Caco-2 (cell line): ENCODE measurements around the gene DCXR. TPM values are rescaled to one million over a fixed set of nuclear protein-coding genes. Genes with fewer than 3 reads are reported as not detected.

ENCODE experiments used
- BruUV-seq: library from RNA; stranded (reverse); fragments of 400-500 nt; replicated peaks from 2 replicates; lab custom pipeline; 2021; lab: Mats Ljungman, UMichigan
- CTCF ChIA-PET: fragments of 300-600 bp; sonication (Branson Sonifier 250); formaldehyde crosslinking; loops from one replicate; lab custom pipeline; 2022; ENCODE audit warnings: antibody characterized with exemption; lab: Charles Lee
- POLR2A ChIA-PET: fragments of 300-600 bp; sonication (Branson Sonifier 250); formaldehyde crosslinking; loops from one replicate; lab custom pipeline; 2022; ENCODE audit warnings: antibody characterized with exemption; lab: Charles Lee
- DNase-seq, 2 experiments: peaks; one replicate each; pipeline versions ENCODE4 v3.0.0 to v3.0.0-alpha.2; 2020 to 2022
- H3K27me3 ChIP-seq: replicated peaks from 2 replicates; pipeline ENCODE4 v1.6.0; 2011; ENCODE audit warnings: low read length; ENCODE audit not compliant: control insufficient read depth, insufficient read depth
- H3K36me3 ChIP-seq: 2 replicates; pipeline ENCODE4 v1.5.1; 2011; ENCODE audit warnings: low read length; ENCODE audit not compliant: control insufficient read depth, insufficient read depth
- H3K4me1 ChIP-seq: fragments of 250-450 bp; sonication (Bioruptor Pico); 2 replicates; pipeline ENCODE4 v1.5.1; 2020; ENCODE audit warnings: mild to moderate bottlenecking
- H3K4me3 ChIP-seq: 2 replicates; pipeline ENCODE4 v1.5.1; 2011; ENCODE audit warnings: low read depth, mild to moderate bottlenecking, control low read depth, low read length
- H3K9me3 ChIP-seq: fragments of 250-450 bp; sonication (Bioruptor Pico); 2 replicates; pipeline ENCODE4 v1.5.1; 2020; ENCODE audit warnings: mild to moderate bottlenecking, moderate library complexity
- H3K27ac Mint-ChIP-seq: one replicate; pipeline ENCODE4 v1.8.0; 2022; ENCODE audit warnings: mixed read lengths; ENCODE audit not compliant: unreplicated experiment
- H3K27me3 Mint-ChIP-seq: one replicate; pipeline ENCODE4 v1.8.0; 2022; ENCODE audit warnings: mixed read lengths; ENCODE audit not compliant: insufficient read depth, unreplicated experiment
- H3K36me3 Mint-ChIP-seq: one replicate; pipeline ENCODE4 v1.8.0; 2022; ENCODE audit warnings: mild to moderate bottlenecking, mixed read lengths; ENCODE audit not compliant: insufficient read depth, unreplicated experiment
- H3K4me1 Mint-ChIP-seq: one replicate; pipeline ENCODE4 v1.8.0; 2022; ENCODE audit warnings: low read depth, mixed read lengths; ENCODE audit not compliant: unreplicated experiment
- H3K4me3 Mint-ChIP-seq: one replicate; pipeline ENCODE4 v1.8.0; 2022; ENCODE audit warnings: mild to moderate bottlenecking, moderate library complexity, mixed read lengths; ENCODE audit not compliant: unreplicated experiment
- H3K9me3 Mint-ChIP-seq: one replicate; pipeline ENCODE4 v1.8.0; 2022; ENCODE audit warnings: mixed read lengths; ENCODE audit not compliant: unreplicated experiment
- intact Hi-C: fragments of 100-400 bp; cut with micrococcal nuclease; formaldehyde crosslinking; loops from one replicate; pipeline ENCODE4 v1.10.0; 2022; ENCODE audit not compliant: unreplicated experiment
- total RNA-seq: library from RNA; stranded (reverse); gene quantifications from 2 replicates; pipeline ENCODE4 v1.2.3, GENCODE V29; 2022
- TF ChIP-seq, protein P1 (sequence below), 2 experiments: fragments of 200-600 bp in 1 of 2; IDR thresholded peaks; 1 replicate in 1 of 2; 2 replicates in 1 of 2; pipeline versions ENCODE4 v1.5.1 to v1.8.0; 2011 to 2022; ENCODE audit warnings: antibody characterized with exemption in 1 of 2, control low read depth in 1 of 2, inconsistent platforms in 1 of 2, low read depth in 1 of 2, low read length in 1 of 2, mild to moderate bottlenecking in 1 of 2, moderate library complexity in 1 of 2; ENCODE audit not compliant: insufficient read depth in 1 of 2, severe bottlenecking in 1 of 2, unreplicated experiment in 1 of 2

DCXR gene
- total RNA-seq, 1 experiment from 2014 or later = 197 TPM

DNA sequence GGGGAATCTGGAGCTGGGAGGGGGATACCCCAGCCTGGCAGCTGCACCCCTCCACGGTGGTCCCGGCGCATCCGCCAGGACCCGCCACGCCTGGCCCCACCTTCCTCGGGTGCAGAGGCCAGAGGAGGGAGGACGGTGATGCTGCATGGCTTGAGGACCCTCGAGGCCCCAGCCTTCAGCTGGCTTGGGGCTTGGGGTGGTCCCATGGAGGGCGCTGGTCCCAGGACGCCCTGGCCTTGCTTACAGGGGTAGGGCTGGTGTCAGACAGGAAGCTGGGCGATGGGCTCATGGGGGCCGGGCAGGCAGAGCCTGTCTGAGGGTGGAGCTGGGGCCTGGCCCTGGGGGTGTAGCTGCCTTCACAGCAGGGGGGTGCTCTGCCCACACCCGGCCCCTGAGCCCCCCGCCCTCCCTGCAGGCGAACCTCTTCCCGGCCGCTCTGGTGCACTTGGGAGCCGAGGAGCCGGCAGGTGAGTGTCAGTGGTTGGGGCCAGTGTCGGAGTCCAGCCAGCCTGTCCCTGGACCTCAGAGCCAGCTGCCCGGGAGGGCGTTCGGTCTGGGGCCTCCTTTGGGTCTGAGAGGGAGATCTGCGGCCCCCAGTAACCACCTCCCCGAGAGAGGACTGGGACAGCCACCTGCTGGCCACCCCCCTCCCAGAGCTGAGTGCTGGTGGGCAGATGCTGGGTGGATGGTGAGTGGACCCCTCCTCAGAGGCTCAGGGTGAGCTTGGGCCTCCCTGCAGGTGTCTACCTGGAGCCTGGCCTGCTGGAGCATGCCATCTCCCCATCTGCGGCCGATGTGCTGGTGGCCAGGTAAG is 21.2 kb downstream of the DCXR start:
- no TSS peak for BruUV-seq
- no peaks in the 10 kb centered on the region for H3K9me3 ChIP-seq
- TF ChIP-seq, protein P1, sequence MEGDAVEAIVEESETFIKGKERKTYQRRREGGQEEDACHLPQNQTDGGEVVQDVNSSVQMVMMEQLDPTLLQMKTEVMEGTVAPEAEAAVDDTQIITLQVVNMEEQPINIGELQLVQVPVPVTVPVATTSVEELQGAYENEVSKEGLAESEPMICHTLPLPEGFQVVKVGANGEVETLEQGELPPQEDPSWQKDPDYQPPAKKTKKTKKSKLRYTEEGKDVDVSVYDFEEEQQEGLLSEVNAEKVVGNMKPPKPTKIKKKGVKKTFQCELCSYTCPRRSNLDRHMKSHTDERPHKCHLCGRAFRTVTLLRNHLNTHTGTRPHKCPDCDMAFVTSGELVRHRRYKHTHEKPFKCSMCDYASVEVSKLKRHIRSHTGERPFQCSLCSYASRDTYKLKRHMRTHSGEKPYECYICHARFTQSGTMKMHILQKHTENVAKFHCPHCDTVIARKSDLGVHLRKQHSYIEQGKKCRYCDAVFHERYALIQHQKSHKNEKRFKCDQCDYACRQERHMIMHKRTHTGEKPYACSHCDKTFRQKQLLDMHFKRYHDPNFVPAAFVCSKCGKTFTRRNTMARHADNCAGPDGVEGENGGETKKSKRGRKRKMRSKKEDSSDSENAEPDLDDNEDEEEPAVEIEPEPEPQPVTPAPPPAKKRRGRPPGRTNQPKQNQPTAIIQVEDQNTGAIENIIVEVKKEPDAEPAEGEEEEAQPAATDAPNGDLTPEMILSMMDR (IDR thresholded peaks at IDR 0.05; ENCODE audit: insufficient read depth in 1 of 2, low read depth in 1 of 2, low read length in 1 of 2, severe bottlenecking in 1 of 2, unreplicated experiment in 1 of 2) = no peak
- DNase-seq = no peak
- H3K27ac Mint-ChIP-seq = no peak overlapping the region
- H3K4me3 ChIP-seq = no peak overlapping the region
- H3K27me3 Mint-ChIP-seq = no peaks in the 10 kb centered on the region
- ChIA-PET POLR2A (no interaction called here), CTCF (no interaction called here)
- no peaks in the 10 kb centered on the region; the same call in 1 of the 2 replicates for H3K36me3 ChIP-seq
- no peaks in the 10 kb centered on the region for H3K9me3 Mint-ChIP-seq
- no peaks in the 10 kb centered on the region for H3K27me3 ChIP-seq
- no peaks in the 10 kb centered on the region for H3K4me1 Mint-ChIP-seq
- H3K4me1 ChIP-seq = peaks cover 5% of the 10 kb centered on the region
- H3K36me3 Mint-ChIP-seq = peaks cover 42% of the 10 kb centered on the region
- no peak overlapping the region for H3K4me3 Mint-ChIP-seq
- intact Hi-C loops = no loop called here

DNA sequence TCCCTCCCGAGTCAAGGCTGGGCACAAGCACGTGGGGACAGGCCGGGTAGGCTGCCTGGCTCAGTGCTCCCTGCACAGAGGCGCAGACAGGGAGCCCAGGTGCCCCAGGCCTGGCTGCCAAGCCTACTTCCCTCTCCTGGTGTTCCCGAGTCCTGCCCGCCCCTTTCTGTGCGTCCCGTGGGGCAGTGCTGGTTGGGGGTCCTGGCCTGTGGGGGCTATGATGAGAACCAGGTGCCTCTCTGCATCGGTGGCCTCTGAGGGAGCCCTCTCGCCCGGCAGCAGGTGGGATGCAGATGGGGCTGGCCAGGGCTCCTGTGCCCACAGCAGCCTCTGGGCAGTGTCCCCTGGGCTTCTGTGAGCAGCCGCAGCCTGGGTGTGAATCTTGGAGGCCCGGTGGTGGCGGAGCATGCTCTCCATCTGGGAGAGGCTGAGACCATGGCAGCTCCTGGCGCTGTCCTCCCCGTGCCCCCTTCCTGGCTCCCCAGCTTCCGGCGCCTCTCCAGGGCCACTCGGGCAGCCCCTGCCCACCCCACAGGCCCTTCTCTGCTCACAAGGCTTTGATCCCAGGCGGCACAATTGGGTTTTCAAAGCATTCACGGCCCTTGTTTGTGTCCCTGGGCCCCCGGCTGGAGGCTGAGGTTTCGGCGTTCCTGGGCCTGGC is 22.1 kb downstream of the DCXR start:
- ChIA-PET CTCF (no interaction called here), POLR2A (no interaction called here)
- no peak overlapping the region for H3K27ac Mint-ChIP-seq
- H3K9me3 Mint-ChIP-seq = no peaks in the 10 kb centered on the region
- H3K4me1 Mint-ChIP-seq = no peaks in the 10 kb centered on the region
- no peaks in the 10 kb centered on the region for H3K9me3 ChIP-seq
- TF ChIP-seq, protein P1 (IDR thresholded peaks at IDR 0.05; ENCODE audit: insufficient read depth in 1 of 2, low read depth in 1 of 2, low read length in 1 of 2, severe bottlenecking in 1 of 2, unreplicated experiment in 1 of 2) = no peak
- H3K36me3 ChIP-seq = no peaks in the 10 kb centered on the region; the same call in 1 of the 2 replicates
- no peak for DNase-seq
- peaks cover 39% of the 10 kb centered on the region for H3K36me3 Mint-ChIP-seq
- H3K4me3 ChIP-seq = no peak overlapping the region
- 0 out of 2 replicates have a peak, but pooled peaks cover 4% of the 10 kb centered on the region for H3K4me1 ChIP-seq
- no peaks in the 10 kb centered on the region for H3K27me3 Mint-ChIP-seq
- intact Hi-C loops = no loop called here
- BruUV-seq = no TSS peak
- no peaks in the 10 kb centered on the region for H3K27me3 ChIP-seq
- no peak overlapping the region for H3K4me3 Mint-ChIP-seq

DNA sequence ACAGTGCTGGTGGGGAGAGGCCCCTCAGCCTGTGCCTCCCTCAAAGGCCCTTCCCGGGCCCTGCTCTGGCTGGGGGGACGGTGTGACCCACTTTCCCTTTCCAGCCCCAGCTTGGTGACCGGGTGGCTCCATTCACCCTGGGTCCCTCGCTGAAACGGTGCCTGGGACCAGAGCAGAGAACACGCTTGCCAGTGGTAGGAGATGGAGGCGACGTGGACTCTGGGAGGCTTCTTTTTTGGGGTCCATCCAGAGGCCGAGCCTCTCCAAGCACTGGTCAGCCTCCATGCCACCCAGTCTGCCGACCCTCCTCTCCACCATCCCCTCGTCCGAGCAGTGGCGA is 22.6 kb downstream of the DCXR start:
- H3K4me1 ChIP-seq = 0 out of 2 replicates have a peak, but pooled peaks cover 4% of the 10 kb centered on the region
- no peak overlapping the region for H3K4me3 Mint-ChIP-seq
- POLR2A ChIA-PET = no interaction called here
- H3K9me3 Mint-ChIP-seq = no peaks in the 10 kb centered on the region
- H3K27me3 ChIP-seq = no peaks in the 10 kb centered on the region
- H3K27ac Mint-ChIP-seq = no peak overlapping the region
- TF ChIP-seq, protein P1 (IDR thresholded peaks at IDR 0.05; ENCODE audit: insufficient read depth in 1 of 2, low read depth in 1 of 2, low read length in 1 of 2, severe bottlenecking in 1 of 2, unreplicated experiment in 1 of 2) = no peak
- no peaks in the 10 kb centered on the region for H3K27me3 Mint-ChIP-seq
- no peaks in the 10 kb centered on the region for H3K9me3 ChIP-seq
- CTCF ChIA-PET = no interaction called here
- no peaks in the 10 kb centered on the region; the same call in 1 of the 2 replicates for H3K36me3 ChIP-seq
- BruUV-seq = no TSS peak
- intact Hi-C loops = no loop called here
- H3K4me1 Mint-ChIP-seq = no peaks in the 10 kb centered on the region
- no peak overlapping the region for H3K4me3 ChIP-seq
- no peak for DNase-seq
- H3K36me3 Mint-ChIP-seq = peaks cover 34% of the 10 kb centered on the region
